ENCODE results near the gene CENPE. TPM values are rescaled to one million over a fixed set of nuclear protein-coding genes. Genes with fewer than 3 reads are reported as not detected.
A peak's percentile ranks its signal among the peaks of the same experiment; 100 is the strongest.
"Not testable (repeated sequence)": the region's sequence is repeated elsewhere in the genome, so short reads cannot be mapped to it uniquely, and the experiment has no call there.

The CENPE gene
- total RNA-seq: 36.0 and 36.5 TPM in 2 replicates

GRCh38 chr4:103198111-103198765 lies at the start of gene CENPE:
Gene CENPE (minus strand): TSS chr4:103198343. CDS start chr4:103198319, 24 bp downstream.
- Mint-ChIP-seq H3K4me1 (ENCODE audit: low read depth) (peaks cover 23% of the 10 kb centered on the region), H3K4me3 (ENCODE audit: low read depth) (peak within 1 kb of the TSS; percentile 96), H3K27ac (peak within 1 kb of the TSS; percentile 95), H3K27me3 (ENCODE audit: low read depth) (peaks cover 9% of the 10 kb centered on the region), H3K36me3 (ENCODE audit: low read depth) (peaks cover 39% of the 10 kb centered on the region), H3K9me3 (no peaks in the 10 kb centered on the region)
- intact Hi-C loops (cut with micrococcal nuclease): loop anchor here (10.0 kb wide), 1 partner anchor 853 kb away; the partner anchor contains the start of gene SLC39A8
- DNase-seq (ENCODE audit: low spot score): peak; percentile 85

GRCh38 chr4:103244251-103244650 lies 46.1 kb upstream of the CENPE start:
- H3K4me1 Mint-ChIP-seq (ENCODE audit: low read depth): no peaks in the 10 kb centered on the region
- intact Hi-C loops (cut with micrococcal nuclease): no loop called here
- no peaks in the 10 kb centered on the region for H3K36me3 Mint-ChIP-seq (ENCODE audit: low read depth)
- no peak overlapping the region for H3K4me3 Mint-ChIP-seq (ENCODE audit: low read depth)
- no peaks in the 10 kb centered on the region for H3K27me3 Mint-ChIP-seq (ENCODE audit: low read depth)
- DNase-seq (ENCODE audit: low spot score): no peak
- H3K9me3 Mint-ChIP-seq: no peaks in the 10 kb centered on the region
- no peak overlapping the region for H3K27ac Mint-ChIP-seq

- H3K4me1 Mint-ChIP-seq (ENCODE audit: low read depth); intact Hi-C loops (cut with micrococcal nuclease); H3K4me3 Mint-ChIP-seq (ENCODE audit: low read depth); H3K36me3 Mint-ChIP-seq (ENCODE audit: low read depth); H3K27me3 Mint-ChIP-seq (ENCODE audit: low read depth); DNase-seq (ENCODE audit: low spot score); H3K27ac Mint-ChIP-seq; H3K9me3 Mint-ChIP-seq: not testable (repeated sequence)
Observed at GRCh38 chr4:103230938-103231337, 32.8 kb upstream of the CENPE start.

GRCh38 chr4:103223556-103223955 lies 25.4 kb upstream of the CENPE start:
- H3K4me3 Mint-ChIP-seq (ENCODE audit: low read depth); intact Hi-C loops (cut with micrococcal nuclease); H3K36me3 Mint-ChIP-seq (ENCODE audit: low read depth); DNase-seq (ENCODE audit: low spot score); H3K9me3 Mint-ChIP-seq; H3K4me1 Mint-ChIP-seq (ENCODE audit: low read depth); H3K27ac Mint-ChIP-seq: not testable (repeated sequence)
- H3K27me3 Mint-ChIP-seq (ENCODE audit: low read depth): peaks cover 22% of the 10 kb centered on the region

GRCh38 chr4:103207673-103208072 lies 9.5 kb upstream of the CENPE start:
- Mint-ChIP-seq H3K27me3 (ENCODE audit: low read depth) (peaks cover 16% of the 10 kb centered on the region), H3K4me1 (ENCODE audit: low read depth) (peaks cover 11% of the 10 kb centered on the region)
- intact Hi-C loops (cut with micrococcal nuclease): no loop called here

GRCh38 chr4:103204111-103204510 lies 6.0 kb upstream of the CENPE start:
- no peak overlapping the region for H3K4me3 Mint-ChIP-seq (ENCODE audit: low read depth)
- H3K4me1 Mint-ChIP-seq (ENCODE audit: low read depth): peaks cover 6% of the 10 kb centered on the region
- DNase-seq (ENCODE audit: low spot score): no peak
- intact Hi-C loops (cut with micrococcal nuclease): no loop called here
- peaks cover 22% of the 10 kb centered on the region for H3K27me3 Mint-ChIP-seq (ENCODE audit: low read depth)
- no peaks in the 10 kb centered on the region for H3K9me3 Mint-ChIP-seq
- H3K27ac Mint-ChIP-seq: no peak overlapping the region
- H3K36me3 Mint-ChIP-seq (ENCODE audit: low read depth): no peaks in the 10 kb centered on the region

More at GRCh38 chr4:103207673-103208072, 9.5 kb upstream of the CENPE start:
- H3K36me3 Mint-ChIP-seq (ENCODE audit: low read depth): no peaks in the 10 kb centered on the region
- no peaks in the 10 kb centered on the region for H3K9me3 Mint-ChIP-seq
- DNase-seq (ENCODE audit: low spot score): no peak
- H3K4me3 Mint-ChIP-seq (ENCODE audit: low read depth): no peak overlapping the region
- no peak overlapping the region for H3K27ac Mint-ChIP-seq

GRCh38 chr4:103201724-103202123 lies 3.6 kb upstream of the CENPE start:
- peaks cover 8% of the 10 kb centered on the region for H3K36me3 Mint-ChIP-seq (ENCODE audit: low read depth)
- H3K9me3 Mint-ChIP-seq: no peaks in the 10 kb centered on the region
- no peak overlapping the region for H3K4me3 Mint-ChIP-seq (ENCODE audit: low read depth)
- intact Hi-C loops (cut with micrococcal nuclease): no loop called here
- H3K4me1 Mint-ChIP-seq (ENCODE audit: low read depth): peaks cover 14% of the 10 kb centered on the region
- H3K27ac Mint-ChIP-seq: no peak overlapping the region
- no peak for DNase-seq (ENCODE audit: low spot score)
- peaks cover 17% of the 10 kb centered on the region for H3K27me3 Mint-ChIP-seq (ENCODE audit: low read depth)

GRCh38 chr4:103201253-103201652 lies 3.1 kb upstream of the CENPE start:
- intact Hi-C loops (cut with micrococcal nuclease): no loop called here
- peaks cover 9% of the 10 kb centered on the region for H3K36me3 Mint-ChIP-seq (ENCODE audit: low read depth)
- H3K4me1 Mint-ChIP-seq (ENCODE audit: low read depth): peaks cover 14% of the 10 kb centered on the region
- no peak overlapping the region for H3K4me3 Mint-ChIP-seq (ENCODE audit: low read depth)
- peaks cover 17% of the 10 kb centered on the region for H3K27me3 Mint-ChIP-seq (ENCODE audit: low read depth)
- no peak overlapping the region for H3K27ac Mint-ChIP-seq
- no peaks in the 10 kb centered on the region for H3K9me3 Mint-ChIP-seq
- DNase-seq (ENCODE audit: low spot score): no peak

- peak overlapping the region; percentile 95 for H3K27ac Mint-ChIP-seq
- peaks cover 10% of the 10 kb centered on the region for H3K27me3 Mint-ChIP-seq (ENCODE audit: low read depth)
- peaks cover 31% of the 10 kb centered on the region for H3K36me3 Mint-ChIP-seq (ENCODE audit: low read depth)
- peak overlapping the region; percentile 96 for H3K4me3 Mint-ChIP-seq (ENCODE audit: low read depth)
- peaks cover 23% of the 10 kb centered on the region for H3K4me1 Mint-ChIP-seq (ENCODE audit: low read depth)
- intact Hi-C loops (cut with micrococcal nuclease): loop anchor here (10.0 kb wide), 1 partner anchor 854 kb away; the partner anchor contains the start of gene SLC39A8
- no peaks in the 10 kb centered on the region for H3K9me3 Mint-ChIP-seq
- DNase-seq (ENCODE audit: low spot score): no peak
Observed at GRCh38 chr4:103199009-103199408, 866 bp upstream of the CENPE start.

GRCh38 chr4:103197765-103198110 lies 405 bp downstream of the CENPE start:
- H3K4me3 Mint-ChIP-seq (ENCODE audit: low read depth): peak overlapping the region; percentile 96
- no peak for DNase-seq (ENCODE audit: low spot score)
- H3K36me3 Mint-ChIP-seq (ENCODE audit: low read depth): peaks cover 42% of the 10 kb centered on the region
- H3K27ac Mint-ChIP-seq: peak overlapping the region; percentile 95
- intact Hi-C loops (cut with micrococcal nuclease): loop anchor here (10.0 kb wide), 1 partner anchor 853 kb away; the partner anchor contains the start of gene SLC39A8
- H3K4me1 Mint-ChIP-seq (ENCODE audit: low read depth): peaks cover 22% of the 10 kb centered on the region
- peaks cover 5% of the 10 kb centered on the region for H3K27me3 Mint-ChIP-seq (ENCODE audit: low read depth)
- no peaks in the 10 kb centered on the region for H3K9me3 Mint-ChIP-seq

GRCh38 chr4:103193457-103193856 lies 4.7 kb downstream of the CENPE start:
- Mint-ChIP-seq H3K4me1 (ENCODE audit: low read depth) (peaks cover 22% of the 10 kb centered on the region), H3K36me3 (ENCODE audit: low read depth) (peaks cover 85% of the 10 kb centered on the region), H3K27me3 (ENCODE audit: low read depth) (no peaks in the 10 kb centered on the region), H3K9me3 (no peaks in the 10 kb centered on the region), H3K27ac (no peak overlapping the region), H3K4me3 (ENCODE audit: low read depth) (no peak overlapping the region)
- no peak for DNase-seq (ENCODE audit: low spot score)
- intact Hi-C loops (cut with micrococcal nuclease): loop anchor here (10.0 kb wide), 1 partner anchor 849 kb away; the partner anchor contains the start of gene SLC39A8

- DNase-seq (ENCODE audit: low spot score): no peak
- H3K36me3 Mint-ChIP-seq (ENCODE audit: low read depth): peaks cover 82% of the 10 kb centered on the region
- H3K27me3 Mint-ChIP-seq (ENCODE audit: low read depth): no peaks in the 10 kb centered on the region
- peaks cover 22% of the 10 kb centered on the region for H3K4me1 Mint-ChIP-seq (ENCODE audit: low read depth)
- peaks cover 27% of the 10 kb centered on the region for H3K9me3 Mint-ChIP-seq
- H3K4me3 Mint-ChIP-seq (ENCODE audit: low read depth): no peak overlapping the region
- no peak overlapping the region for H3K27ac Mint-ChIP-seq
- intact Hi-C loops (cut with micrococcal nuclease): no loop called here
Observed at GRCh38 chr4:103171006-103171405, 27.1 kb downstream of the CENPE start.

GRCh38 chr4:103169750-103170149 lies 28.4 kb downstream of the CENPE start:
- intact Hi-C loops (cut with micrococcal nuclease); H3K4me3 Mint-ChIP-seq (ENCODE audit: low read depth); DNase-seq (ENCODE audit: low spot score); H3K27ac Mint-ChIP-seq; H3K27me3 Mint-ChIP-seq (ENCODE audit: low read depth): not testable (repeated sequence)
- H3K9me3 Mint-ChIP-seq: peaks cover 27% of the 10 kb centered on the region
- H3K36me3 Mint-ChIP-seq (ENCODE audit: low read depth): peaks cover 84% of the 10 kb centered on the region
- peaks cover 22% of the 10 kb centered on the region for H3K4me1 Mint-ChIP-seq (ENCODE audit: low read depth)
